NB4 (cell line): ENCODE measurements around the gene TPO.

Experiments used
- CTCF ChIP-seq: IDR thresholded peaks from one replicate; pipeline ENCODE4 v1.5.1; 2012; ENCODE audit warnings: low read depth, low read length
- MYC ChIP-seq: IDR thresholded peaks from 2 replicates; pipeline ENCODE4 v1.6.1; 2011; ENCODE audit warnings: low read depth, low read length
- POLR2A ChIP-seq: IDR thresholded peaks from 2 replicates; pipeline ENCODE4 v1.6.1; 2011; ENCODE audit warnings: mild to moderate bottlenecking; ENCODE audit not compliant: insufficient read length; ENCODE audit errors: extremely low read depth

DNA sequence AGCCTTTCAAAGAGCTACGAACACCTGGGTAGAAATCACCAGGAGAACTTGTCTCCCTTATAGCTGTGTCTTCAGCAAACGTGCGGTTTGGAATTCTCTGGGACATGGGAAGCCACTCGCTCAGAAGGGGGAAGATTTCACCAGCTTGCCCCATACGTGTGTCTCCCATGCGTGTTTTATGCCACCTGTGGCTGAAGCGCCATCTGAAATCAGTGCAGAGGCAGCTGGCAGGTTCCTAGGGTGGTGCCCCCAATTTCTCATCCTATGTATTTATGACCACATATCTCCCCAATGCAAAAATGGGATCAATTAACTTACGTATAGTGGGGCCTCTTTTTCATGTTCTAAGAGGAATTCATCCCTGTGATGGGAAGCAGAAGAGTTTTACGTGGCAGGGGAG, 81.6 kb downstream of the TPO start:
- TF ChIP-seq CTCF (no peak), POLR2A (no peak), MYC (no peak)
